ENCODE data around the gene MXI1. TPM values are rescaled to one million over a fixed set of nuclear protein-coding genes. Genes with fewer than 3 reads are reported as not detected.

MXI1 gene
- total and polyA plus RNA-seq, 9 donors, result 41.9 to 100 (median 63.5) TPM

GRCh38 chr10:110210674-110211464 lies 3.5 kb downstream of the MXI1 start:
- Histone ChIP-seq H3K4me1 (ENCODE audit: insufficient read depth) (peaks cover 7% of the 10 kb centered on the region), H3K4me3 (peak overlapping the region; percentile 79), H3K36me3 (no peaks in the 10 kb centered on the region), H3K27me3 (no peaks in the 10 kb centered on the region), H3K9me3 (no peaks in the 10 kb centered on the region), H3K27ac (peak overlapping the region; percentile 71 to 95)
- peak; percentile 98 to 99 (median 99) for DNase-seq
- peak; percentile 87 for TF ChIP-seq POLR2A (IDR thresholded peaks at IDR 0.05)
- peak; percentile 23 for TF ChIP-seq EP300 (IDR thresholded peaks at IDR 0.05)
- no peak for TF ChIP-seq CTCF (IDR thresholded peaks at IDR 0.05)
- 0 to 1% (median 0%) methylated on average over 61 of the region's 61 CpGs for WGBS, 3 donors
- intact Hi-C loops (cut with DNase I), result loop anchor here in 1 of 4 donors (1.0 kb wide), 1 partner anchor 15 kb away; no protein-coding TSS in a partner anchor

GRCh38 chr10:110211465-110211843 lies 4.0 kb downstream of the MXI1 start:
- intact Hi-C loops (cut with DNase I), result no loop called here
- WGBS, 3 donors, result 5 to 6% (median 6%) methylated on average over 10 of the region's 10 CpGs
- peak overlapping the region; percentile 31 to 95 for H3K27ac ChIP-seq

GRCh38 chr10:110212119-110213006 lies 5.0 kb downstream of the MXI1 start:
- Histone ChIP-seq H3K4me1 (ENCODE audit: insufficient read depth) (peaks cover 15% of the 10 kb centered on the region), H3K9me3 (no peaks in the 10 kb centered on the region), H3K4me3 (no peak overlapping the region), H3K36me3 (no peaks in the 10 kb centered on the region), H3K27me3 (no peaks in the 10 kb centered on the region), H3K27ac (peak overlapping the region in 1 of 2 donors; percentile 95)
- TF ChIP-seq POLR2A (IDR thresholded peaks at IDR 0.05) (no peak), EP300 (IDR thresholded peaks at IDR 0.05) (no peak), CTCF (IDR thresholded peaks at IDR 0.05) (no peak)
- intact Hi-C loops (cut with DNase I), result no loop called here
- no peak for DNase-seq
- WGBS, 3 donors, result 69 to 73% (median 72%) methylated on average over 5 of the region's 5 CpGs

More at GRCh38 chr10:110211465-110211843, 4.0 kb downstream of the MXI1 start:
- TF ChIP-seq POLR2A (IDR thresholded peaks at IDR 0.05), result no peak
- no peak for TF ChIP-seq EP300 (IDR thresholded peaks at IDR 0.05)
- TF ChIP-seq CTCF (IDR thresholded peaks at IDR 0.05), result no peak
- no peaks in the 10 kb centered on the region for H3K9me3 ChIP-seq
- no peak for DNase-seq
- peak overlapping the region; percentile 79 for H3K4me3 ChIP-seq
- no peaks in the 10 kb centered on the region for H3K27me3 ChIP-seq
- H3K36me3 ChIP-seq, result no peaks in the 10 kb centered on the region
- H3K4me1 ChIP-seq (ENCODE audit: insufficient read depth), result peaks cover 10% of the 10 kb centered on the region

GRCh38 chr10:110214371-110214826 lies 7.0 kb downstream of the MXI1 start:
- DNase-seq, result no peak
- H3K27ac ChIP-seq, result no peak overlapping the region
- H3K4me3 ChIP-seq, result no peak overlapping the region
- TF ChIP-seq CTCF (IDR thresholded peaks at IDR 0.05) (no peak), POLR2A (IDR thresholded peaks at IDR 0.05) (no peak), EP300 (IDR thresholded peaks at IDR 0.05) (no peak)
- WGBS, 3 donors, result 30 to 56% (median 44%) methylated on average over 3 of the region's 3 CpGs
- H3K27me3 ChIP-seq, result no peaks in the 10 kb centered on the region
- no peaks in the 10 kb centered on the region for H3K9me3 ChIP-seq
- intact Hi-C loops (cut with DNase I), result no loop called here
- H3K4me1 ChIP-seq (ENCODE audit: insufficient read depth), result peaks cover 18% of the 10 kb centered on the region
- H3K36me3 ChIP-seq, result no peaks in the 10 kb centered on the region
